HG03378 (cell line): ENCODE data around the gene HSPB7.
"Not testable (repeated sequence)": the region's sequence is repeated elsewhere in the genome, so short reads cannot be mapped to it uniquely, and the experiment has no call there.

Experiments used
- ATAC-seq: cut with Tn5 transposase; IDR thresholded peaks from one replicate; pipeline ENCODE4 v1.9.1; 2021; ENCODE audit warnings: mild to moderate bottlenecking, moderate library complexity; ENCODE audit not compliant: unreplicated experiment

HSPB7 gene

GRCh38 chr1:15983275-15983674, 34.6 kb downstream of the HSPB7 start:
- no peak for ATAC-seq

DNA sequence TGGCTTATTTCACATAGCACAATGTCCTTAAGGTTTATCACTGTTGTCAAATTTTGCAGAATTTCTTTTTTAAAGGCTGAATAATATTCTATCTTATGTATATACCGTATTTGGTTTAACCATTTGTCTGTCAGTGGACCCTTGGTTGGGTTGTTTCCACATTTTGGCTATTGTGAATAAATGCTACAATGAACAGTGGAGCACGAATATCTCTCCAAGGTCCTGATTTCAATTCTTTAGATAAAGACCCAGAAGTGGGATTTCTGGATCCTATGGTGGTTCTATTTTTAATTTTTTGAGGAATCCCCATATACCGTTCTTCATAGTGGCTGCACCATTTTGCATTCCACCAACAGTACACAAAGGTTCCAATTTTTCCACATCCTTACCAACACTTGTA, 36.2 kb downstream of the HSPB7 start:
- ATAC-seq, result no peak

- ATAC-seq, result not testable (repeated sequence)
Observed at GRCh38 chr1:15977947-15978346, 39.9 kb downstream of the HSPB7 start.

DNA sequence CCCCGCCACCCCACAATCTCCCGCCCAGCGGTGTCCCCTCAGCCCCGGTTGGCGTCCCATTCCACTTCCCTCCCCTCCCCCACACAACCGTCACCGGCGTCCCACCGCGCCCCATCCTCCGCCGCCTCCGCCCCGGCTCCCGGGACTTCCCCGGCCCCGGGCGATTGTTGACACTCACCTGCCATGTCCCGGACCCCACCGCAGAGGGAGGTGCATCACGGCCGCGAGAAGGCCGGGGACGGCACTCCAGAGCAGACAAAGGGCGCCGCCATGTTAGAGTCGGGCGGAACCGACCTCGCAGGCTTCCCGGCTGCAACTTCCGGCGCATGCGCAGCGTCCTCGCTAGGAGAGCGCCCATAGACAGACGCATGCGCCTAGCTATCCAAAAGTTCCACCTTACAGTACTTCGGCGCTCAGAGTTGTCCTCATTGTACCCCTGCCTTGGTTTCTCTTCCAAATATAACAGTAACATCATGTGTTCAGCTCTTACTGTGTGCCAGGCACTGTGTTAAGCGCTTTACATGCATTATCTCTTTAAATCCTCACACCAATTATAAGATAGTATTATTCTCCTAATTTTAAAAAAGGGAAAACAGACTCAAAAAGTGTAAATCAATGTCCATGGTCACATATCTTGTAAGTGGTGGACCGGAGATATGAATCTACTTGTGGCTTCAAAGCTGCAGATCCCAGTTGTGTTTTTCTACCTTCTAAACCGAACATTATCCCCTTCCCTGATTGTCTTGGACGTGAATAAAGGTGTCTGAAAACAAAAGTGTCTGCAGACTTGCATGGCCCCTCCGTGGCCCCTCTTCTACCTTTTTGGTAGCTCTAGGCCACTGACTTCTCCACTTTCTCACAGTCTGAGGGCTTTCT, 41.8 kb downstream of the HSPB7 start, which contains the start of gene ZBTB17:
ZBTB17 (minus strand) TSS at position 297 of the 876 bp plus-strand sequence. CDS start 27,606 bp downstream, outside the sequence.
- peak; percentile 66 for ATAC-seq

- ATAC-seq, result peak; percentile 30
Observed at GRCh38 chr1:15975358-15975804, 42.5 kb downstream of the HSPB7 start.

DNA sequence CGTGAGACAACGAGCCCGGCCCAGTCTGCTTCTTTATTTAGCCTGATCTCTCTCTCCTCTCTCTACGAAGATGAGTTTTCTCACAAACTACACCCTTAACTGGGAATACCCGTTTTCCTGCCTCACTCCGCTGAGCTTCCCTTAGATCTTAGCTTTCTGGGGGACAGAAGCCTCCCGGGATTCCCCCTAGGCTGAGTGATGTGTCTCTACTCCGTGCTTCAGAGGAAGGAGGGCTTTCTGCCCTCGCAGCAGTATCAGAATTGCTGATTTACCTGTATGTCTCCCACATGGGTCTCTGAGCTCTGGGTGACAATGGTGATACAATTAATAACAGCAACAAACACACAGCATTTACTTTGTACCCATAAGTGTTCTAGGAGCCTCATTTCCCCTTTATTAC, 43.0 kb downstream of the HSPB7 start:
- peak; percentile 25 for ATAC-seq

DNA sequence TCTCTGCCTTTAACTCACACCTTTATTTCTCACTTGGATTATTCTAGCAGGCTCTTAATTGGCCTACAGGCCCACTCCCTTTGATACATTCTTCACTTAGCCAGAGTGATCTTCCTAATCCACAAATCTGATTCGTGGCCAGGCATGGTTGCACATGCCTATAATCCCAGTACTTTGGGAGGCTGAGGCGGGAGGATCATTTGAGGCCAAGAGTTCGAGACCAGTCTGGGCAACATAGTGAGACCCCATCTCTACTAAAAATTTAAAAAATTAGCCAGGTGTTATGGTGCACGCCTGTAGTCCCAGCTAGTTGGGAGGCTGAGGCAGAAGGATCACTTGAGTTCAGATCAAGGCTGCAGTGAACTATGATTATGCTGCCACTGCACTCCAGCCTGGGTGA, 44.1 kb downstream of the HSPB7 start:
- ATAC-seq, result no peak

DNA sequence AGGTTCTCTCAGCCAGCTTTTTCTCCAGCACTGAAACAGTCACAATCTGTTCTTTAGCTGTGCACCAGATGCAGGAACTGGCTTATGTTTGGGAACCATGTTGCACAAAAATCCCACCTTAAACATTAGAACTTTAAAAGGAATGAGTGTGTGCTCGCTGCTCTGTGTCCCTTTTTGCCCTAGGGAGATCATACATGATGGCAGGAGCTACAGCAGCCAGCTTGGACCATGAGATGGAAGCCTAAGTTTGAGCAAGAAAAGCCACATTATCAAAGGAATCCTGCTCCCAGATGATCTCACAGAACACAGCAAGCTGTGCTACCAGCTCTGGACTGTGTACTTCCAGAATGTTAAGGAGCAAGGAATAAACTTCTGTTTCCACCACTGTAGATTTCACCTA, 45.4 kb downstream of the HSPB7 start:
- ATAC-seq, result no peak

- no peak for ATAC-seq
Observed at GRCh38 chr1:15970911-15971310, 46.9 kb downstream of the HSPB7 start.

GRCh38 chr1:15969321-15969880, 48.4 kb downstream of the HSPB7 start:
- no peak for ATAC-seq

DNA sequence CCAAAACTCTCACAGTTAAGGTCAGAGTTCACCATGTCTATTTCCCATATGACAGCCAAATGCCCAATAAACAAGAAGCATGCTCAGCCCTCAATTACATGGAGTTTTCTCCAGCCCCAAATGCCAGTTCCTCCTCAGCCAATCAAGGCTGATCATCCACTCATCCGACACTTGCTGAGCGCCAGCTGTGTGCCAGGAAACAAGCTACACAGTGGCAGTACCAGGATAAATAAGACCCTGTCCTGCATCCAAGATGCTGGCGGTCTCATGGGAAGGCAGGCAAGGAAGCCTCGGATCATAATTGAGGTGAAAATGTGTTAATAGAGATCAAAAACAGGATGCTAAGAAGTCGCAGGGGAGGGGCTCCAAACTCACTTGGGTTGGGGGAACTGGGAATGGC, 49.7 kb downstream of the HSPB7 start:
- ATAC-seq, result no peak

DNA sequence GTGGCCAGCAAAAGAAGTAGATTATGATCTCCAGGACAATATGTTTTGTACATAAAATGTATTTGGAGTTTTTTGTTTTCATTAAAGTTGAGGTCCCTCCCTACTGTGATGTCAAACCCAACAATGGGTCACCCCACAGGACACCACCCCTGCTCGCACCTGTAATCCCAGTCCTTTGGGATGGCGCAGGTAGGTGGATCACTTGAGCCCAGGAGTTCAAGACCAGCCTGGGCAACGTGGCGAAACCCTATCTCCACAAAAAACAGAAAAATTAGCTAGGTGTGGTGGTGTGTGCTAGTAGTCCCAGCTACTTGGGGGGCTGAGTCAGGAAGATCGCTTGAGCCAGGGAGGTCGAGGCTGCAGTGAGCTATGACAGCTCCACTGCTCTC, 50.9 kb downstream of the HSPB7 start:
- no peak for ATAC-seq

DNA sequence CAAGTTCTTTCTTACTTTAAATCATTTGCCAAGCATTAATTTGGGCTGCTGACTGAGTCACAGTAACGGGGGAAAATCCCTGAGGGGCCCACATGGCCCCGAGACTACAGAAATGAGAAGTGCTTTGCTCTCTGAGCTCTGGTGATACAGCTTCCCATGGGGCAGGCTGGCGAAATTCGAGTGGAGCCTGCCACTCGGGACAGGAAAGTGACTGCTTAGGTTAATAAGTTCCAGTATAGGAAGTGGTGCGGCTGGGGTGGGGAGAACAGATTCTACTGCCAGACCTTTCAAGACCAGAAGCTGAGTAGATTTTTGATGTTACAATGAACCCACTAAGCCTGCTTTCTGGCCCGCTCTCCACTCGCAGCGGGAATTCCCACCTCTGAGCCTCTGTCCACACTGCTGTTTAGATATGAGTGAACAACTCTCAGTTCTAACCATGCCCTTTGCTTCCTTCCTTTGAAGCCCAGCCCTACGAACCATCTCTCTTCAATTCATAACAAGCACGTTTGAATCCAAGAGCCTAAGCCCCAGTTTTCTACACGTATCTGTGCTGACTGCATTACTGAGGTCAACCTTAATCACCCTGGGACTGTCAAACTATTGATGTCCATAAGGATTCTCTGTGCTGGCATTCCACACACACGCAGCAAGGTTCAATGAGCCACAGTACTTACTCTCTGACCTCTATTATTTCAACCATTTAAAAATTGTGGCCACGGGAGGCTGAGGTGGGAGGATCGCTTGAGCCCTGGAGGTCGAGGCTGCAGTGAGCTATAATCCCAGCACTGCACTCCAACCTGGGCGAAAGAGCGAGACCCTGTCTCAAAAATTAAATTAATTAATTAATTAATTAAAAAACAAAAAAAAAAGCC, 51.5 kb downstream of the HSPB7 start:
- ATAC-seq, result peak; percentile 66

DNA sequence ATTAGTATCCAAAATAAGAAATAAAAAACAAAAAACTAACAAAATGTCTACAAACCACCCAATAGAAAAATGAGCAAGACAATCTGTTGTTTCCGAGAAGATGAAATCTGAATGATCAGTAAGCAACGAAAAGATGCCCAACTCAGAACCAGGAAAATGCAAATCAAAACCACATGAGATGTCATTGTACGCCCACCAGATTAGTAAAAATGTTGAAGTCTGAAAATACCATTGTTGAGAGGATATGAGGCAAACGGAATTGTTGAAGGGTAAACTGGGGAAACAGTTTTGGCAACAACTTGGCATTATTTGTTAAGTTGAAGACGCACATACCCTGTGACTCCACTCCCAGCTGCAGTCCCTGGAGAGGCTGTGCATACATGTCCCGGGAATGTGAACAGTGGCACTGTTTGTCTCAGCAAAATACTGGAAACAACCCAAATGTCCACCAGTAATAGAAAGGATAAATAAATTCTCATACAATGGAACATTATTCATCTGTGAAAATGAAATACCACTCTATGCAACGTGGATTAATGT, 52.5 kb downstream of the HSPB7 start:
- no peak for ATAC-seq
